Heart right ventricle (tissue), 16 donors: ENCODE measurements around the gene PTPN21. TPM values are rescaled to one million over a fixed set of nuclear protein-coding genes. Genes with fewer than 3 reads are reported as not detected.
A peak's percentile ranks its signal among the peaks of the same experiment; 100 is the strongest.

Experiments
- ATAC-seq, 8 donors: fragments of 200-7000 bp; cut with Tn5 transposase; one replicate each; pipeline ENCODE4 v1.9.1; 2020; ENCODE audit warnings: mild to moderate bottlenecking in 8 of 8, moderate library complexity in 8 of 8, moderate number of reproducible peaks in 1 of 8
- DNase-seq, 2 donors: peaks; one replicate each; pipeline ENCODE4 v3.0.0-alpha.2; 2020
- H3K27ac ChIP-seq, 10 donors: fragments of 200-600 bp; sonication (generic) in 2 of 10; one replicate each; pipeline versions ENCODE4 v1.5.0 to v1.8.0; 2020 to 2022; ENCODE audit warnings: mild to moderate bottlenecking in 3 of 10
- H3K27me3 ChIP-seq, 7 donors: fragments of 200-600 bp; one replicate each; pipeline ENCODE4 v1.8.0; 2021 to 2022; ENCODE audit warnings: mild to moderate bottlenecking in 2 of 7
- H3K36me3 ChIP-seq, 9 donors: fragments of 200-600 bp; sonication (generic) in 1 of 9; one replicate each; pipeline versions ENCODE4 v1.5.0 to v1.8.0; 2020 to 2022; ENCODE audit warnings: mild to moderate bottlenecking in 2 of 9
- H3K4me1 ChIP-seq, 9 donors: fragments of 200-600 bp; sonication (generic) in 1 of 9; one replicate each; pipeline versions ENCODE4 v1.5.0 to v1.8.0; 2020 to 2022; ENCODE audit warnings: mild to moderate bottlenecking in 4 of 9
- H3K4me3 ChIP-seq, 10 donors: fragments of 200-600 bp; sonication (generic) in 2 of 10; one replicate each; pipeline versions ENCODE4 v1.5.0 to v1.8.0; 2020 to 2022; ENCODE audit warnings: mild to moderate bottlenecking in 7 of 10, moderate library complexity in 2 of 10
- H3K9me3 ChIP-seq, 11 donors: fragments of 200-600 bp in 10 of 11; sonication (generic) in 2 of 11; one replicate each; pipeline versions ENCODE4 v1.5.0 to v1.8.0; 2013 to 2022; ENCODE audit warnings: mild to moderate bottlenecking in 2 of 11, control low read depth in 1 of 11, moderate library complexity in 1 of 11
- CTCF ChIP-seq, 9 donors: fragments of 200-600 bp; sonication (generic) in 2 of 9; IDR thresholded peaks; one replicate each; pipeline versions ENCODE4 v1.5.0 to v1.8.0; 2021 to 2022; ENCODE audit warnings: antibody characterized with exemption in 9 of 9, mild to moderate bottlenecking in 5 of 9, moderate library complexity in 1 of 9
- WGBS, 2 donors: extraction: QIAGEN DNeasy Blood & Tissue Kit; methylation state at CpG; one replicate each; pipeline ENCODE4 v1.1.7; 2013; ENCODE audit warnings: inconsistent platforms in 1 of 2; 5-methylcytosine and 5-hydroxymethylcytosine counted together
- intact Hi-C, 10 donors: fragments of 100-400 bp; cut with DNase I; formaldehyde crosslinking; loops; one replicate each; pipeline versions ENCODE4 v1.11.1 to v1.14.2; 2022
- polyA plus RNA-seq, 2 donors: library from polyadenylated mRNA; stranded (reverse); fragments of 200-250 nt; gene quantifications; one replicate each; pipeline ENCODE4 v1.2.3, GENCODE V29; 2013
- total RNA-seq, 10 donors: library from RNA; stranded (reverse); fragmentation: NEBNext Ultra II Directional in 3 of 10; extraction: Animal tissue kit (Norgen Biotek cat#: 25700) in 3 of 10; gene quantifications; one replicate each; pipeline versions ENCODE4 v1.2.1 to v1.2.4, GENCODE V29; 2021 to 2023
- donor health status: Arrhythmogenic right ventricular cardiomyopathy.
- donor health status: ischemic (EF 13 %, LVEDD 7.1; RV severe dilation, severe dysfunction).
- donor health status: healthy with polysubstance abuse.
- donor health status: DM: no; HTN: yes; CAD: no.
- donor health status: DM: no; HTN: no; CAD: no.
- donor health status: ischemic (EF 25% LVEDD 6.9; RV normal size, moderate dysfunction).
- donor health status: ischemic (EF 25% LVEDD 5.7; RV mildly dilated, moderate dysfunction).
- donor health status: healthy.
- donor health status: DM: yes; HTN: yes; CAD: no.
- donor health status: Ischemic cardiomyopathy.
- donor health status: ischemic (EF 35%, LVEDD 5.7; RV mildly dilated, moderate dysfunction).
- donor health status: nonischemic (EF 11% LVEDD 7.7; RV severe dilation, severe dysfunction).
- donor health status: DM: yes; HTN: yes; CAD: no.
- donor health status: PGD.
- donor health status: ischemic (EF 29% LVEDD 5.4; RV normal size, mild dysfunction).
- donor health status: nonischemic (EF 23%, LVEDD 6.1; RV moderate dilation, normal function).

PTPN21 gene
- total and polyA plus RNA-seq, 12 donors = 5.3 to 62.1 (median 34.9) TPM

- intact Hi-C loops = no loop called here
- H3K9me3 ChIP-seq = peaks cover 0 to 9% (median 0%) of the 10 kb centered on the region in 11 donors
- H3K4me1 ChIP-seq = peaks cover 3 to 29% (median 14%) of the 10 kb centered on the region in 9 donors
- DNase-seq (no peak), ATAC-seq (no peak)
- H3K27me3 ChIP-seq = no peaks in the 10 kb centered on the region
- TF ChIP-seq CTCF (IDR thresholded peaks at IDR 0.05) = no peak
- WGBS, 2 donors = 94 to 97% methylated on average over 2 of the region's 2 CpGs
- peaks cover 0 to 25% (median 0%) of the 10 kb centered on the region in 9 donors for H3K36me3 ChIP-seq
- no peak overlapping the region for H3K4me3 ChIP-seq
- no peak overlapping the region for H3K27ac ChIP-seq
These were observed 34.9 kb downstream of the PTPN21 start for GRCh38 chr14:88519907-88520306.

- Histone ChIP-seq H3K4me3 (no peak overlapping the region), H3K27me3 (no peaks in the 10 kb centered on the region), H3K9me3 (peaks cover 0 to 6% (median 0%) of the 10 kb centered on the region in 11 donors), H3K36me3 (peaks cover 0 to 33% (median 0%) of the 10 kb centered on the region in 9 donors), H3K4me1 (peaks cover 3 to 30% (median 14%) of the 10 kb centered on the region in 9 donors), H3K27ac (no peak overlapping the region)
- ATAC-seq (no peak), DNase-seq (no peak)
- TF ChIP-seq CTCF (IDR thresholded peaks at IDR 0.05) = no peak
- WGBS, 2 donors = 83 to 84% methylated on average over 5 of the region's 5 CpGs
- intact Hi-C loops = no loop called here
These were observed 36.0 kb downstream of the PTPN21 start for GRCh38 chr14:88518592-88519512.

GRCh38 chr14:88516861-88517357 lies 37.9 kb downstream of the PTPN21 start:
- intact Hi-C loops = no loop called here
- H3K4me1 ChIP-seq = peaks cover 3 to 30% (median 9%) of the 10 kb centered on the region in 9 donors
- no peaks in the 10 kb centered on the region for H3K27me3 ChIP-seq
- WGBS, 2 donors = 51 to 64% methylated on average over 7 of the region's 7 CpGs
- no peak for ATAC-seq
- peak overlapping the region in 3 of 10 donors; percentile 15 to 31 (median 27) for H3K27ac ChIP-seq
- H3K9me3 ChIP-seq = no peaks in the 10 kb centered on the region
- no peak for DNase-seq
- peaks cover 0 to 52% (median 0%) of the 10 kb centered on the region in 9 donors for H3K36me3 ChIP-seq
- no peak for TF ChIP-seq CTCF (IDR thresholded peaks at IDR 0.05)
- no peak overlapping the region for H3K4me3 ChIP-seq

- intact Hi-C loops = no loop called here
- DNase-seq (no peak), ATAC-seq (peak in 3 of 8 donors; percentile 42 to 57 (median 57))
- Histone ChIP-seq H3K9me3 (no peaks in the 10 kb centered on the region), H3K27ac (peak overlapping the region in 2 of 10 donors; percentile 22 to 27), H3K36me3 (peaks cover 0 to 65% (median 0%) of the 10 kb centered on the region in 9 donors), H3K27me3 (no peaks in the 10 kb centered on the region), H3K4me3 (no peak overlapping the region), H3K4me1 (peaks cover 3 to 30% (median 9%) of the 10 kb centered on the region in 9 donors)
- 71 to 87% methylated on average over 1 of the region's 1 CpG for WGBS, 2 donors
- TF ChIP-seq CTCF (IDR thresholded peaks at IDR 0.05) = no peak
These were observed 39.1 kb downstream of the PTPN21 start for GRCh38 chr14:88515499-88516221.
